Aortic smooth muscle cell (primary cell): ENCODE data around the gene CNOT2. TPM values are rescaled to one million over a fixed set of nuclear protein-coding genes. Genes with fewer than 3 reads are reported as not detected.

Source experiments
- total RNA-seq: library from RNA; depleted of rRNA; stranded (reverse); fragments of >200 nt; gene quantifications from 2 replicates; pipeline ENCODE4 v1.2.3, GENCODE V29; 2014

The CNOT2 gene, protein sequence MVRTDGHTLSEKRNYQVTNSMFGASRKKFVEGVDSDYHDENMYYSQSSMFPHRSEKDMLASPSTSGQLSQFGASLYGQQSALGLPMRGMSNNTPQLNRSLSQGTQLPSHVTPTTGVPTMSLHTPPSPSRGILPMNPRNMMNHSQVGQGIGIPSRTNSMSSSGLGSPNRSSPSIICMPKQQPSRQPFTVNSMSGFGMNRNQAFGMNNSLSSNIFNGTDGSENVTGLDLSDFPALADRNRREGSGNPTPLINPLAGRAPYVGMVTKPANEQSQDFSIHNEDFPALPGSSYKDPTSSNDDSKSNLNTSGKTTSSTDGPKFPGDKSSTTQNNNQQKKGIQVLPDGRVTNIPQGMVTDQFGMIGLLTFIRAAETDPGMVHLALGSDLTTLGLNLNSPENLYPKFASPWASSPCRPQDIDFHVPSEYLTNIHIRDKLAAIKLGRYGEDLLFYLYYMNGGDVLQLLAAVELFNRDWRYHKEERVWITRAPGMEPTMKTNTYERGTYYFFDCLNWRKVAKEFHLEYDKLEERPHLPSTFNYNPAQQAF
- 120 and 141 TPM in 2 replicates for total RNA-seq

DNA sequence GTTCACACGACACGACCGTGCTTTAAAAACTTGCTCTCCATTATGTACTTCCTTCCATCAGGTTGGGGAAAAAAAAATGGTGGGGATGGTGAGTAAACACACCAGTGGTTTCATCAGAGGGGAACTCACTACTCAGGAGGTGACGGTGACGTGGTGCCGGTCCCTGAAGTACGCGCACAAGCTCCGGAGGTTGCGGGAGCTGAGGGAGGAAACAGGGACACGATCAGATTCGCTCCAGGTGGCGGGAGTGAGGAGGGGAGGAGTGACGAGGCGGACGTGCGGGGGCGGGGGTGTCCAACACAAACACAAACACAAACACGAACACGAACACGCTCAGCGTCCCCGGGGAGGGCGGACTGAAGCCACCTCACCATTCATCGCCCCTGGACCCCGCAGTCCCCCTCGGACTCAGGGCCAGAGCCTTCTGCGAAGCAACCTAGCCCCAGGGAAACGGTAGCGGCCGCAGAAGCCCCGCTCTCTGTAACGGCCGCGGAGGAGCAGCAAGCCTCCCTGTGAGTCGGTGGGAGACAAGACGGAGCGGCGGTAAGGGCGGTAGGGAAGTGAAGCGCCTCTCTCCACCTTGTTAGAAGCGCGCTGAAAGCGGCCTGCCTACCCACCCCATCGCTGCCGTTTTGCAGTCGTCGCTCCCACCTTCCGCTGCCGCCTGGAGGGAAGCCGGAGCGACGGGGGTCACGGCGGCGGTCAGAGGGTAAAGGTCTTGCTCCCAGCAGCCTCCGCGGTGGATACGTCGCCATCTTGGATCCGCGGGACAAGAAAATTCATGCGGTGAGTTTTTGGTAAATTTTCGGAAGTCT, at the start of gene CNOT2:
TSS of gene CNOT2 (plus strand) at position 739 of the 815 bp plus-strand sequence. CDS start 34,794 bp downstream, outside the sequence.

DNA sequence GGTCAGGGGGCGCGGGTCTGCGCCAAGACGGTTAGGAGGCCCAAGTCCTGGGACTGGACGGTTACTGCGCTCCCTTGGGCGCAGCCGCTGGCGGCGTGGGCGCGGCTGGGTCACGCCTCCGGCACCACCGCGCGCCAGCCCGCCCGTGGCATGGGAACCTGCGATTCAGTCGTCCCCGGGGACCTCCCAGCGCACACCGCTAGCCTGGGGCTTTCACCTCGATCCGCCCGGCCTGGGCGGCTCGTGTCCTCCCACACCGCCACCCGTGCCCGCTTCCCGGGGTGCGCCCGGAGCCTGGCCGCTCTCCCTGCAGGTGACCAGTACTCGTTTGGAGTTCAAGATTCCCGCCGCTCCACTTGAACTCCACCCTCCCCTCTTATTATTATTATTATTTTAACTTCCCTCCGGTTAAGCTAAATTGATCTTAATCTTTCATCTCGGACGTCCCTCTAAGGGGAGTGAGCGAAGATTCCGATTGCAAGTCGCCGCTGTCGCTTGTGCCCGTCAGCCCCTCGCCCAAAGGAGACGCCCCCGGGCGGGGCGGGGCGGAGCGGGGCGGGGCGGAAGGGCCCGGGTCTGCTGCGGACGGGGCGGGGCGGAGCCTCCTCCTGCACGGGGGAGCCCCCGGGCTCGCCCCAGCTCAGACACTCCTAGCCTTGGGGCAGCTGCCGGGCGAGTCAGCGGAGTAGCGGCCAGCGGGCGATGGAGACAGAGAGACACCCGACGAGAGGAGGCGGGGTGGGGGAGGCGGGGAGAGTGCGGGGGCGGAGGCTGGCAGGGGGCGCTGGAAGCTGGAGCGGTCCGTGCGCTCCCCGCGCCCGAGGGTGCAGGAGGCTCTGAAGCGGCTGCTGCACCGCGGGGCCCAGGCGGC, 122.7 kb downstream of the CNOT2 start, which contains the start of gene KCNMB4:
TSS of gene KCNMB4 (plus strand) at position 643 of the 871 bp plus-strand sequence. CDS start 445 bp downstream, outside the sequence.

Other genes starting within 250 kb of the CNOT2 start
- gene KCNMB4, start 122.9 kb downstream of the CNOT2 start, total RNA-seq: 0.26 and 0.56 TPM in 2 replicates